BE2C (cell line): Measurements from ENCODE around the gene CABP2.

ENCODE experiments used
- DNase-seq: peaks from one replicate; pipeline ENCODE4 v3.0.0-alpha.2; 2020
- H3K27me3 ChIP-seq: fragments of 250-450 bp; sonication (Bioruptor Pico); 2 replicates; pipeline ENCODE4 v1.5.1; 2020; ENCODE audit warnings: mild to moderate bottlenecking
- H3K36me3 ChIP-seq: fragments of 250-450 bp; sonication (Bioruptor Pico); 2 replicates; pipeline ENCODE4 v1.5.1; 2020; ENCODE audit warnings: mild to moderate bottlenecking
- H3K4me1 ChIP-seq: fragments of 250-450 bp; sonication (Bioruptor Pico); 2 replicates; pipeline ENCODE4 v1.5.1; 2020
- H3K4me3 ChIP-seq: 2 replicates; pipeline ENCODE4 v1.5.1; 2011; ENCODE audit warnings: low read depth, low read length
- H3K9me3 ChIP-seq: fragments of 250-450 bp; sonication (Bioruptor Pico); 2 replicates; pipeline ENCODE4 v1.5.1; 2020
- TF ChIP-seq, protein P1 (sequence below): IDR thresholded peaks from 2 replicates; pipeline ENCODE4 v1.5.1; 2012; ENCODE audit warnings: mild to moderate bottlenecking, low read depth, low read length

CABP2 gene

DNA sequence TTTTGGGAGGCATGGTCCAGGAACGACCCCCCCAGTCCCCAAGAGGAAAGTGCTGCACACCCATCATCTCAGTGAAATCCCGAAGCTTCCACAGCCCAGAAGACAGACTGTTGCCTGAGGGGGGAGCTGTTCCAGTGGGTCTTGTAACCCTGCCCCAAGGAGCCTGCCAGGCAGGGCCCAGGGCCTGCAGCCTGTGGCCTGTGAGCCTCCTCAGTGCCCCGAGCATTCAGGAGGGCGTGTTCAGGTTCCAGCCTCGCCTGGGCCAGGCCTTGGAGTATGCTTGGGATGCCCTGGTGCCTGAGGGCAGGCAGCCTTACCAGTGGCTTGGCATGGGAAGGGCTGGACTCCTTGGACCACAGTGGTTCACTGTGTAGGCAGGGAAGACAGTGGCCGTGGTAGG, 18.0 kb upstream of the CABP2 start:
- H3K27me3 ChIP-seq: no peaks in the 10 kb centered on the region
- H3K4me1 ChIP-seq: no peaks in the 10 kb centered on the region
- H3K9me3 ChIP-seq: no peaks in the 10 kb centered on the region; the same call in 1 of the 2 replicates
- TF ChIP-seq, protein P1, sequence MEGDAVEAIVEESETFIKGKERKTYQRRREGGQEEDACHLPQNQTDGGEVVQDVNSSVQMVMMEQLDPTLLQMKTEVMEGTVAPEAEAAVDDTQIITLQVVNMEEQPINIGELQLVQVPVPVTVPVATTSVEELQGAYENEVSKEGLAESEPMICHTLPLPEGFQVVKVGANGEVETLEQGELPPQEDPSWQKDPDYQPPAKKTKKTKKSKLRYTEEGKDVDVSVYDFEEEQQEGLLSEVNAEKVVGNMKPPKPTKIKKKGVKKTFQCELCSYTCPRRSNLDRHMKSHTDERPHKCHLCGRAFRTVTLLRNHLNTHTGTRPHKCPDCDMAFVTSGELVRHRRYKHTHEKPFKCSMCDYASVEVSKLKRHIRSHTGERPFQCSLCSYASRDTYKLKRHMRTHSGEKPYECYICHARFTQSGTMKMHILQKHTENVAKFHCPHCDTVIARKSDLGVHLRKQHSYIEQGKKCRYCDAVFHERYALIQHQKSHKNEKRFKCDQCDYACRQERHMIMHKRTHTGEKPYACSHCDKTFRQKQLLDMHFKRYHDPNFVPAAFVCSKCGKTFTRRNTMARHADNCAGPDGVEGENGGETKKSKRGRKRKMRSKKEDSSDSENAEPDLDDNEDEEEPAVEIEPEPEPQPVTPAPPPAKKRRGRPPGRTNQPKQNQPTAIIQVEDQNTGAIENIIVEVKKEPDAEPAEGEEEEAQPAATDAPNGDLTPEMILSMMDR: no peak
- no peak overlapping the region for H3K4me3 ChIP-seq
- no peaks in the 10 kb centered on the region for H3K36me3 ChIP-seq
- no peak for DNase-seq

DNA sequence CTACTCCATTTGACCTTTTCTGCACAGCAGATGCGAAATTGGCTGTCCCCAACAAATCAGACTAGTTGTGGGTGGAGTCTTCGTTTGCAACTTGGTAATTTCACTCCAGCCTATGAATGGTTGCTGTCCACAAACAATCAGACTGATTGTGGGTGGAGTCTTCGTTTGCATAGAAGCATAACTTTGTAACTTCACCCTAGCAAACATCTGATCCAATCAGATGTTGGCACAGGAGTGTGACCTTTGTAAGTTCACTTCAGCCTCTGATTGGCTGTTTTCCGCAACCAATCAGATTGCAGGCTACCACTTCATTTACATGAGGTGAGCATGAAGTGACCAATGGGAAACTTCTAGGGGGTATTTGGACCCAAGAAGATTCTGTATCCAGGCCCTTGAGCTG, 16.3 kb upstream of the CABP2 start:
- no peak overlapping the region for H3K4me3 ChIP-seq
- no peaks in the 10 kb centered on the region for H3K36me3 ChIP-seq
- H3K9me3 ChIP-seq: no peaks in the 10 kb centered on the region; the same call in 1 of the 2 replicates
- TF ChIP-seq, protein P1: no peak
- no peaks in the 10 kb centered on the region for H3K4me1 ChIP-seq
- H3K27me3 ChIP-seq: no peaks in the 10 kb centered on the region
- no peak for DNase-seq

DNA sequence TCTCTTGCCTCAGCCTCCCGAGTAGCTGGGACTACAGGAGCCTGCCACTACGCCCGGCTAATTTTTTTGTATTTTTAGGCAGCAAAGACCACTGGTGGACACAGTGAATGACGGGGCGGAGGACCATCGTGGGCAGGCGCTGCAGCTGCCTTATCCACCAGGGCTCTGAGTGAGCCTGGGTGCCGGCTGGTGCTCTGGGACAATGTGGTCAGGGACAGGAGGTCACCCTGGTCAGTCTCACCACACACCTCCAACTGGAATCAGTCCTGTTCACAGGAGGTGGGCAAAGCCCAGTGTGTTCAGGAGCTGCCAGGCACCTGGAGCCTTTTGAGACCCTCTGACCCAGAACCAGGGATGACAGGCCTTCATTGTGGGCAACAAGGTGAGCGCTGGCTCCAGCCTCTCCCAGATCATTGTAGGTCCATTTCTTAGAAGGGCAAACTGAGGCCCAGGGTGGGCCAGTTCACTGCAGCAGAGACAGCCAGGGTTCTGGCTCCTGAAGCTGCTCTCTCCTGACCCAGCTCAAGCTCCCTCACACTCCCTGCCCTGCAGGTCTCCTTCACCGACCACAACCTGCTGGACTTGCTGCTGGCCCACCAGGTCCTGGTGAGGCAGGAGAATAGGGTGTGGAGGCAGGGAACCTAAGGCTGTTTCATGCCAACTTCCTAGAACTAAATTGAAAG, 15.7 kb upstream of the CABP2 start:
- Histone ChIP-seq H3K4me1 (no peaks in the 10 kb centered on the region), H3K4me3 (no peak overlapping the region), H3K36me3 (no peaks in the 10 kb centered on the region), H3K9me3 (no peaks in the 10 kb centered on the region; the same call in 1 of the 2 replicates), H3K27me3 (no peaks in the 10 kb centered on the region)
- no peak for DNase-seq
- TF ChIP-seq, protein P1: no peak

DNA sequence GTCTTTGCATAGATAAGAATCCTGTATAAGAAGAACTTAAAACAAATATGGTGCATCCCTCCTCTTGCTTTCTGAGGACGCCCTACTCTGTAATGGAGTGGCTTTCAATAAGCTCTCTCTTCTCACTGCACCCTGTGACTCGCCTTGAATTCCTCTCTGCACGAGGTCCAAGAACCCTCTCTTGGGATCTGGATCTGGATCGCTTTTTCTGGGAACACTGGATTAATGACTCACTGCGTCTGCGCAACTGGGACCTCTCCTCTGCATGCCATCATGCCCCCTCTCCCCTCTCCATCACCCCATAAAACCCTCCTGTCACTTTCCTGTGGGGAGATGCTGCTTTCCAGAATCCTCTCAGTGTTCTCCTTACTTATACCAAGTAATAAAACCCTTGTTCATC, 15.1 kb upstream of the CABP2 start:
- TF ChIP-seq, protein P1: no peak
- DNase-seq: no peak
- no peaks in the 10 kb centered on the region for H3K36me3 ChIP-seq
- no peaks in the 10 kb centered on the region for H3K4me1 ChIP-seq
- H3K27me3 ChIP-seq: no peaks in the 10 kb centered on the region
- H3K4me3 ChIP-seq: no peak overlapping the region
- no peaks in the 10 kb centered on the region; the same call in 1 of the 2 replicates for H3K9me3 ChIP-seq

DNA sequence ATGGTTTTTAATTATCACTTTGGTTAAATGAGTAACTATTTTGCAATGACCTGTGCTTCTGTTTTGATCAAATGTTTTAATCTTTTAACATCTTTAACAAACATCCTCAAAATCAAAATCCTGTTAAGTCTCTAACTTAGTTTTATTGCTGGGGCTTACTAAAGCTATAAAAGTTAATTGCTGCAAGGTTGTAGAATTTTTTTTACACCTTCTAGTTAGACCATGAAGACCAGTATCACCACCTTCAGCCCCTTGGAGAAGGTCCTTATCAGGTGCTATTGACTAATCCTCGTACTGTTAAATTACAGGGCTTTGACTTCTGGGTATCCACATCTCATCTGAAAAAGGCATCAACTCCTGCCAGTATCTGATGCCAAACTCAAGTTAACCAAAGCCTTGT, 12.3 kb upstream of the CABP2 start:
- DNase-seq: no peak
- TF ChIP-seq, protein P1: no peak
- Histone ChIP-seq H3K9me3 (no peaks in the 10 kb centered on the region; the same call in 1 of the 2 replicates), H3K4me1 (no peaks in the 10 kb centered on the region), H3K4me3 (no peak overlapping the region), H3K27me3 (no peaks in the 10 kb centered on the region), H3K36me3 (no peaks in the 10 kb centered on the region)

DNA sequence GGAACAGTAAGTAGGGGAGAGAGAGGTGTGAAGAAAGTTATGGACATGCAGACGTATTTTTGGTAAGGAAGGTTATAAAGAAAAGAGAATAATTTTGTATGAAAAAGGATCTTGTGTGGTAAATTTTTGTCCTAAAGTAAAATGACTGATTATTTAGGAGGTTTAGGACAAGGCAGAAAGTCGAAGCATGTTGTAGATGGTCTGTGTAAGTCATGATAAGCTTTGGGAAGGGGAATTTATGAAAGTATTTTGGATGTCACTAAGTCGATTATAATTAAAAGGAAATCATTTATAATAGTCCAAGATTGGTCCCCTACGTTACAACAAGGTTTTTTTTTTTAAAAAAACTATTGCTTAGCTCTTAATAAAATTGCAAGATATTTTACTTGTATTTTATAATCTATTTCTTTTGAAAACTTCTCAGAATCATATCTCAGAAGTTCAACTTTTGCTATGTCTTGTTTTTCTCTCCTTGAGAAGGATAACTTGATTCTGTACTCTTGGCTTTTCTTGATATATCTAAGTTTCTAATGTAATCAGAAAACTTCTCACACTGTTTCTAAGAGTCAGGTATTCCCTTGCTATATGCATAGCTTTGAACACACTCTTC, 10.9 kb upstream of the CABP2 start:
- DNase-seq: no peak

More for the DNA sequence above, 10.9 kb upstream of the CABP2 start:
- TF ChIP-seq, protein P1: no peak
- H3K36me3 ChIP-seq: no peaks in the 10 kb centered on the region
- no peak overlapping the region for H3K4me3 ChIP-seq
- H3K9me3 ChIP-seq: no peaks in the 10 kb centered on the region
- no peaks in the 10 kb centered on the region for H3K4me1 ChIP-seq
- no peaks in the 10 kb centered on the region for H3K27me3 ChIP-seq
